ENCODE data around the gene DDX23.
"Not testable (repeated sequence)": the region's sequence is repeated elsewhere in the genome, so short reads cannot be mapped to it uniquely, and the experiment has no call there.

DDX23 gene

GRCh38 chr12:48862760-48863159 lies 10.8 kb upstream of the DDX23 start:
- Histone ChIP-seq H3K36me3 (ENCODE audit: control insufficient read depth, insufficient read depth, low read length) (no peaks in the 10 kb centered on the region), H3K4me1 (ENCODE audit: control insufficient read depth, insufficient read depth, low read length, poor library complexity, severe bottlenecking) (no peaks in the 10 kb centered on the region), H3K4me3 (ENCODE audit: extremely low read depth, insufficient read depth, low read length, poor library complexity, severe bottlenecking) (no peak overlapping the region), H3K27ac (ENCODE audit: low read depth, low read length, severe bottlenecking) (no peak overlapping the region), H3K9me3 (ENCODE audit: control insufficient read depth, low read length) (no peaks in the 10 kb centered on the region)
- 57 to 60% methylated on average over 1 to 3 of the region's 5 CpGs for WGBS, 2 experiments (ENCODE audit: insufficient coverage in 2 of 2)

GRCh38 chr12:48861111-48861510 lies 9.1 kb upstream of the DDX23 start:
- Histone ChIP-seq H3K4me1 (ENCODE audit: control insufficient read depth, insufficient read depth, low read length, poor library complexity, severe bottlenecking) (no peaks in the 10 kb centered on the region), H3K27ac (ENCODE audit: low read depth, low read length, severe bottlenecking) (no peak overlapping the region), H3K36me3 (ENCODE audit: control insufficient read depth, insufficient read depth, low read length) (no peaks in the 10 kb centered on the region), H3K9me3 (ENCODE audit: control insufficient read depth, low read length) (no peaks in the 10 kb centered on the region), H3K4me3 (ENCODE audit: extremely low read depth, insufficient read depth, low read length, poor library complexity, severe bottlenecking) (no peak overlapping the region)
- 66 to 100% methylated on average over 1 to 2 of the region's 2 CpGs for WGBS, 2 experiments (ENCODE audit: insufficient coverage in 2 of 2)

GRCh38 chr12:48860236-48860635 lies 8.3 kb upstream of the DDX23 start:
- not testable (repeated sequence) for H3K4me1 ChIP-seq (ENCODE audit: control insufficient read depth, insufficient read depth, low read length, poor library complexity, severe bottlenecking); H3K36me3 ChIP-seq (ENCODE audit: control insufficient read depth, insufficient read depth, low read length); H3K4me3 ChIP-seq (ENCODE audit: extremely low read depth, insufficient read depth, low read length, poor library complexity, severe bottlenecking); H3K27ac ChIP-seq (ENCODE audit: low read depth, low read length, severe bottlenecking); H3K9me3 ChIP-seq (ENCODE audit: control insufficient read depth, low read length)
- 96 to 100% methylated on average over 2 to 4 of the region's 5 CpGs for WGBS, 2 experiments (ENCODE audit: insufficient coverage in 2 of 2)

- WGBS, 2 experiments (ENCODE audit: insufficient coverage in 2 of 2), result 95 to 100% methylated on average over 4 to 5 of the region's 5 CpGs
- Histone ChIP-seq H3K4me3 (ENCODE audit: extremely low read depth, insufficient read depth, low read length, poor library complexity, severe bottlenecking) (no peak overlapping the region), H3K36me3 (ENCODE audit: control insufficient read depth, insufficient read depth, low read length) (no peaks in the 10 kb centered on the region), H3K27ac (ENCODE audit: low read depth, low read length, severe bottlenecking) (no peak overlapping the region), H3K4me1 (ENCODE audit: control insufficient read depth, insufficient read depth, low read length, poor library complexity, severe bottlenecking) (no peaks in the 10 kb centered on the region), H3K9me3 (ENCODE audit: control insufficient read depth, low read length) (no peaks in the 10 kb centered on the region)
These were observed 7.6 kb upstream of the DDX23 start for GRCh38 chr12:48859607-48860006.

GRCh38 chr12:48858043-48858442 lies 6.1 kb upstream of the DDX23 start:
- no peaks in the 10 kb centered on the region for H3K36me3 ChIP-seq (ENCODE audit: control insufficient read depth, insufficient read depth, low read length)
- H3K27ac ChIP-seq (ENCODE audit: low read depth, low read length, severe bottlenecking), result no peak overlapping the region
- 87 to 96% methylated on average over 3 to 6 of the region's 8 CpGs for WGBS, 2 experiments (ENCODE audit: insufficient coverage in 2 of 2)
- no peaks in the 10 kb centered on the region for H3K4me1 ChIP-seq (ENCODE audit: control insufficient read depth, insufficient read depth, low read length, poor library complexity, severe bottlenecking)
- no peak overlapping the region for H3K4me3 ChIP-seq (ENCODE audit: extremely low read depth, insufficient read depth, low read length, poor library complexity, severe bottlenecking)
- no peaks in the 10 kb centered on the region for H3K9me3 ChIP-seq (ENCODE audit: control insufficient read depth, low read length)

- H3K4me1 ChIP-seq (ENCODE audit: control insufficient read depth, insufficient read depth, low read length, poor library complexity, severe bottlenecking), result peaks cover 4% of the 10 kb centered on the region
- WGBS, 2 experiments (ENCODE audit: insufficient coverage in 2 of 2), result 90% methylated on average over 7 to 11 of the region's 13 CpGs
These were observed 5.5 kb upstream of the DDX23 start for GRCh38 chr12:48857278-48857994.

GRCh38 chr12:48856379-48856778 lies 4.4 kb upstream of the DDX23 start:
- WGBS, 2 experiments (ENCODE audit: insufficient coverage in 2 of 2), result 83% methylated on average over 1 of the region's 2 CpGs; no CpG with 5 or more reads in 1 of the 2 experiments
- Histone ChIP-seq H3K36me3 (ENCODE audit: control insufficient read depth, insufficient read depth, low read length) (no peaks in the 10 kb centered on the region), H3K4me1 (ENCODE audit: control insufficient read depth, insufficient read depth, low read length, poor library complexity, severe bottlenecking) (peaks cover 4% of the 10 kb centered on the region), H3K9me3 (ENCODE audit: control insufficient read depth, low read length) (no peaks in the 10 kb centered on the region), H3K4me3 (ENCODE audit: extremely low read depth, insufficient read depth, low read length, poor library complexity, severe bottlenecking) (no peak overlapping the region), H3K27ac (ENCODE audit: low read depth, low read length, severe bottlenecking) (no peak overlapping the region)

More at GRCh38 chr12:48857278-48857994, 5.5 kb upstream of the DDX23 start:
- no peaks in the 10 kb centered on the region for H3K9me3 ChIP-seq (ENCODE audit: control insufficient read depth, low read length)
- no peak overlapping the region for H3K27ac ChIP-seq (ENCODE audit: low read depth, low read length, severe bottlenecking)
- no peak overlapping the region for H3K4me3 ChIP-seq (ENCODE audit: extremely low read depth, insufficient read depth, low read length, poor library complexity, severe bottlenecking)
- no peaks in the 10 kb centered on the region for H3K36me3 ChIP-seq (ENCODE audit: control insufficient read depth, insufficient read depth, low read length)

GRCh38 chr12:48854932-48855331 lies 3.0 kb upstream of the DDX23 start:
- H3K9me3 ChIP-seq (ENCODE audit: control insufficient read depth, low read length); H3K27ac ChIP-seq (ENCODE audit: low read depth, low read length, severe bottlenecking); H3K36me3 ChIP-seq (ENCODE audit: control insufficient read depth, insufficient read depth, low read length); H3K4me1 ChIP-seq (ENCODE audit: control insufficient read depth, insufficient read depth, low read length, poor library complexity, severe bottlenecking); H3K4me3 ChIP-seq (ENCODE audit: extremely low read depth, insufficient read depth, low read length, poor library complexity, severe bottlenecking): not testable (repeated sequence)
- WGBS, 2 experiments (ENCODE audit: insufficient coverage in 2 of 2), result 85 to 90% methylated on average over 4 to 5 of the region's 10 CpGs

- Histone ChIP-seq H3K36me3 (ENCODE audit: control insufficient read depth, insufficient read depth, low read length) (peaks cover 5% of the 10 kb centered on the region), H3K4me1 (ENCODE audit: control insufficient read depth, insufficient read depth, low read length, poor library complexity, severe bottlenecking) (peaks cover 4% of the 10 kb centered on the region)
- WGBS, 2 experiments (ENCODE audit: insufficient coverage in 2 of 2), result 75 to 93% methylated on average over 1 to 4 of the region's 4 CpGs
These were observed 2.5 kb upstream of the DDX23 start for GRCh38 chr12:48854488-48854887.

GRCh38 chr12:48852734-48853688 lies 1.0 kb upstream of the DDX23 start:
- Histone ChIP-seq H3K9me3 (ENCODE audit: control insufficient read depth, low read length) (no peaks in the 10 kb centered on the region), H3K27ac (ENCODE audit: low read depth, low read length, severe bottlenecking) (peak overlapping the region; percentile 59), H3K4me3 (ENCODE audit: extremely low read depth, insufficient read depth, low read length, poor library complexity, severe bottlenecking) (peak overlapping the region; percentile 90), H3K4me1 (ENCODE audit: control insufficient read depth, insufficient read depth, low read length, poor library complexity, severe bottlenecking) (peaks cover 4% of the 10 kb centered on the region), H3K36me3 (ENCODE audit: control insufficient read depth, insufficient read depth, low read length) (peaks cover 12% of the 10 kb centered on the region)
- WGBS, 2 experiments (ENCODE audit: insufficient coverage in 2 of 2), result 24 to 31% methylated on average over 8 of the region's 11 CpGs

More at GRCh38 chr12:48854488-48854887, 2.5 kb upstream of the DDX23 start:
- H3K9me3 ChIP-seq (ENCODE audit: control insufficient read depth, low read length), result no peaks in the 10 kb centered on the region
- no peak overlapping the region for H3K4me3 ChIP-seq (ENCODE audit: extremely low read depth, insufficient read depth, low read length, poor library complexity, severe bottlenecking)
- no peak overlapping the region for H3K27ac ChIP-seq (ENCODE audit: low read depth, low read length, severe bottlenecking)
